Hindlimb muscle (tissue), 1 donor: Measurements from ENCODE around the gene GLS. TPM values are rescaled to one million over a fixed set of nuclear protein-coding genes. Genes with fewer than 3 reads are reported as not detected.
"Not testable (repeated sequence)": the region's sequence is repeated elsewhere in the genome, so short reads cannot be mapped to it uniquely, and the experiment has no call there.

Source experiments
- DNase-seq: peaks from one replicate; pipeline ENCODE4 v3.0.0-alpha.2; 2013
- polyA plus RNA-seq: library from polyadenylated mRNA; unstranded; fragments of 120-200 nt; gene quantifications from one replicate; pipeline ENCODE4 v1.2.1, GENCODE V29; 2013; ENCODE audit not compliant: insufficient read length

GLS gene
- 44.9 TPM for polyA plus RNA-seq

GRCh38 chr2:190880378-190881083 lies at the start of gene GLS:
Gene GLS, plus strand, starts transcription at chr2:190880821. Its CDS starts 264 bp downstream, at chr2:190881085.
- DNase-seq: peak; percentile 97

GRCh38 chr2:190831941-190832340 lies 48.7 kb upstream of the GLS start:
- no peak for DNase-seq

DNA sequence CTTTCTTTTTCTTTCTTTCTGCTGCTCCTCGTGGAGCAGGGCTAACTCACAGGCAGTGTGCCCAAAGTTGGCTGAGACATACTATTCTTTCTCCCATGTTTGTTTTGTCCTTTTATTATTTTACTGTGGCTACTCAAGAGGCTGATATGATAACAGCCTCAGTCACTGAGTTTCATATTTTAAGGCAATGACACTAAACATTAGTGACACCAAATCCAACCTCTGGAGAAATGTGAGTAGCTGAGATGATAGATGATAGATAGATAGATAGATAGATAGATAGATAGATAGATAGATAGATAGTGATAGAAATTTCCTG lies 45.8 kb upstream of the GLS start:
- no peak for DNase-seq

- DNase-seq: no peak
These were observed 45.2 kb upstream of the GLS start for GRCh38 chr2:190835303-190835930.

GRCh38 chr2:190836767-190837166 lies 43.9 kb upstream of the GLS start:
- DNase-seq: no peak

DNA sequence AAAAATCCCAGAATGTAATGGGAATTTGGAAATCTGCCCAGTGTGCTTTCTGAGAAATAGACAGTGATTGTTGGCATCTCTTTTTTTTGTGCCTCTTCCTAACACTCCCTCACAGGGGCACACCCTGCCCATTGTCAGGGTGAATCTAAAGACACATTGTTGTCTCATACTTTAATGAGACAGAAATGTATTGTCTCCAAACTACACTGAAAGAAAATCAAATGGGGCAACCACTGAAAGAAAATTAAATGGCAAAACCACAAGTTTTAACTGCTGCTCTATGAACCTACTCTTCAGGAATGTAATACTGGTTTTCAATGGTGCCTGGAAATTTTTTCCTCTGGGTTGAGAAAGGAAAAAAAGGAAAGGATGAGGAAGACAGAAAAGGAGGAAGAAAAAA lies 43.2 kb upstream of the GLS start:
- no peak for DNase-seq

DNA sequence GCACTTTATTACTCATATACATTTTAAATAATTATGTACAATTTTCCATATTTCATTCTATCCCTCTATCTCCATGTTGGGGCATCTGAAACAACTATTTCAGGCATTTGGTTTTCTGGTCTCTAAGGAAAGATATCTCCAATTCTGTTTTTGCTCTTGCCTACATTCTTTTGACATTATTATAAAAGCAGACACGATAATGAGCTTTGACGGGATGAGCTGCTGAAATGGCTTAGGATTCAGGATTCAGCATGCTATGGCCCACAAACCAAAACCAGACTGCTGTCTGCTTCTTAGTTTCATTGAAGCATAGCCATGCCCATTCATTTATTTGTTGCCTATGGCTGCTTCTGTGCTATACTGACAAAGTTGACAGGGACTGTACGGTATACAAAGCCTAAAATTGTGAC lies 42.7 kb upstream of the GLS start:
- no peak for DNase-seq

- DNase-seq: no peak
These were observed 42.1 kb upstream of the GLS start for GRCh38 chr2:190838492-190838910.

GRCh38 chr2:190840569-190841172 lies 40.0 kb upstream of the GLS start:
- no peak for DNase-seq

DNA sequence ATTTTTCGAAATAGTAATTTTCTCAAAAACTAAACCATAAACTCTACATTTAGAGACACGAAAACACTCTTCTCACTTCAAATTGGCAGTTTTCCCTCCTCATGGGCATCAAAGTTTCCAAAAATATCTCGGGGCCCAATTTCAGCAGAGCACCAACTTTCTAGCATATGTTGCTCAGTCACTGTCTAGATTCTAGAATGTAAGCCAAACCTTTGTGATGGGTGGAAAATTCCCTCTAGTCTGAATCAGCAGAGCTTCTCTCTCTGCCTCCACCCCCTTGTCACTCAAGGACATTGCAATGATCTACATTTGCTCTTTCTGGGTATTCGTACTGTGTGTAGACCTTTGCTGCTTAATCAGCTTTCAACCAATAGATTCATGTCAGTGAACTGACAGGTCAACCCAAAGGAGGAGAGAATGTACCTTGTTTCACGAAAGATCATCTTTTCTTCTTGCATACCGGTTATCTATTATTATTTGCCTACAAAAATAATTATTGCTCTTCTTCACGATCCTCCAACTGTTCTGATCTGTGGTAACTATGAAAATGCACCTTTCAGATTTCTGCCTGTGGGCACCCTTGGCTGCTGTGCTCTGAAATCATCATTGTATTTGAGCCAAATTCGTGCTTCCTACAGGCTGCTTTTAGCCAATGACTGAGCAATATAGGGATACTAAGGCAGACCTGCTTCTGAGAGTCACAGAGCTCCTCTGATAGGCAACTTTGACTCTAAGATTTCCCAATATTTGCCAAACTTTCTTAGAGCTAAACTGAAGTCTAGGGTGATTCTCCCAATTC lies 38.7 kb upstream of the GLS start:
- no peak for DNase-seq

- no peak for DNase-seq
These were observed 38.0 kb upstream of the GLS start for GRCh38 chr2:190842606-190843104.

DNA sequence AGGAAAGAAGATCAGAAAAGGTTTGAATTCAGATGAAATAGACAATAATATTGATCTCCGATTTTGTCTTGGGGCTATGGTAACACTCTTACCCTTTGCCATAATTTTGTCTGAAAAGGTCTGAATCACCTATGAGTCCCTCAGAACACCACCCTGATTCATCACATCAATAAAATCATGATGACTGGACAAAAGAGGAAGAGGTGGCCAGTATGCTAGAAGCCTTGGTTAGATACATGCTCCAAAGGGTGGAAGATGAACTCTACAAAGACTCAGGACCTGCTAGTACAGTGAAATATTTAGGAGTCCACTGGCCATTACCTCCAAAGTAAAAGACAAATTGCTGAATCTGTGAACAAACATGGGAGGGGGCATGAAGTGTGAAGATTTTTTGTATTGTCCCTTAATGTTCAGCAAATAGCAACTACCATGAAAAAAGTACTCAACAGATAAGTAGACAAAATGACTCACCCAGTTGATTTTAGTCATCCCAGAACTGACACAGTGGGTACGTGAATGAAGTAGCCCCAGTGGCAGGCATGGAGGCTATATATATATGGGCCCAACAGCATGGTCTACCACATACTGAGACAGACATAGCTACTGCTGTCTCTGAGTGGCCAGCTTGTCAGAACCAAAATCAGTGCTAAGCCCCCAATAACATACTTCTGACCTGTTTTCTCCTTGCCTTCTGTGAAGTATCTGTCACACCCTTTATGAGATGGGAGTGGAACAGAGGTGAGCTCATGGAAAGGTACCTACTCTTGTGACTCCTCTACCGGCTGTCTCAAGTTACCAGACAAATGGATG lies 36.5 kb upstream of the GLS start:
- DNase-seq: no peak

GRCh38 chr2:190844700-190845401 lies 35.8 kb upstream of the GLS start:
- no peak for DNase-seq

DNA sequence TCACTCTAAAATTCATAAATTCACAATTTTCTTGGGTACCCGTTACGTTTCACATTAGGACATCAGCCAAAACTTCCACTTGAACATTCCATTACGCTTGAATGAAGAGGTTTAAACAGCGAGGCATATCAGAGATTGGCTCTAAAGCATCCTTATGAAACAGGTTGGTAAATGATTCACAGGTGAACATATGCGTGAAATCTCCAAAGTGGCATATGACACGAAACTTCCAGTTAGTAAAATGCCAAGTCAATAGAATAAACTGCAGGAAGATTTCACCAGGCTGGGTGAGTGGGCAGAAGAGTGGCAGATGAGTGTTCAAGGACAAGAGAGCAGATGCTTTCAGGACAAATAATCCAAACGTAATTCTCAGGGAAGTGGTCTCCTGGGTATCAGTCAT lies 33.9 kb upstream of the GLS start:
- no peak for DNase-seq

DNA sequence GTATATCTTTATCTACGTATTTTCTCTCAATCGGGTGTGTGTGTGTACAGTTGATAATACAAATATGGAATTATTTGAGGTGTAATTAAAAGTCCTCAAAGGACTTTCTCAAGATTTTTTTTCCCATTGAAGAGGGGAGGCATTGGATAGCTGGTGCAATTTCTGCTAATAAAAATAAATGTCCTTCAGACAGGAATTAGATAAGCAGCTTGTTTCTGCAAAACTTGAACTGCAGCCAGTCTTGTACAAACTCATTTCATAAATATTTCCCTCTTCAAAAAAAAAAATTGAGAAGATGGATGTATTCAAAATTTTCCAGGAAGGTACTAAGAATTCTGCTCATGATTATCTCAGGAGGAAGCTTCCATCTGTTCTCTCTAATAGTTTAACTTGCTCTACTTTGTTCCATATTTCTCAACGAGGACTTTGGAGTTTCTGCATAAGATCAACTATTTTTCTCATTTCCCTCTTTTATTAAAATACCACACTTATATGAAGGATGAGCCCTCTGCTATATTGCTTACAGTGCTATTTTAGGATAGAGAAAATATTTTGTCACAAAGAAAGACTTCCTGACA lies 33.0 kb upstream of the GLS start:
- no peak for DNase-seq

GRCh38 chr2:190849774-190850173 lies 30.8 kb upstream of the GLS start:
- no peak for DNase-seq

- not testable (repeated sequence) for DNase-seq
These were observed 27.6 kb upstream of the GLS start for GRCh38 chr2:190853022-190853421.

DNA sequence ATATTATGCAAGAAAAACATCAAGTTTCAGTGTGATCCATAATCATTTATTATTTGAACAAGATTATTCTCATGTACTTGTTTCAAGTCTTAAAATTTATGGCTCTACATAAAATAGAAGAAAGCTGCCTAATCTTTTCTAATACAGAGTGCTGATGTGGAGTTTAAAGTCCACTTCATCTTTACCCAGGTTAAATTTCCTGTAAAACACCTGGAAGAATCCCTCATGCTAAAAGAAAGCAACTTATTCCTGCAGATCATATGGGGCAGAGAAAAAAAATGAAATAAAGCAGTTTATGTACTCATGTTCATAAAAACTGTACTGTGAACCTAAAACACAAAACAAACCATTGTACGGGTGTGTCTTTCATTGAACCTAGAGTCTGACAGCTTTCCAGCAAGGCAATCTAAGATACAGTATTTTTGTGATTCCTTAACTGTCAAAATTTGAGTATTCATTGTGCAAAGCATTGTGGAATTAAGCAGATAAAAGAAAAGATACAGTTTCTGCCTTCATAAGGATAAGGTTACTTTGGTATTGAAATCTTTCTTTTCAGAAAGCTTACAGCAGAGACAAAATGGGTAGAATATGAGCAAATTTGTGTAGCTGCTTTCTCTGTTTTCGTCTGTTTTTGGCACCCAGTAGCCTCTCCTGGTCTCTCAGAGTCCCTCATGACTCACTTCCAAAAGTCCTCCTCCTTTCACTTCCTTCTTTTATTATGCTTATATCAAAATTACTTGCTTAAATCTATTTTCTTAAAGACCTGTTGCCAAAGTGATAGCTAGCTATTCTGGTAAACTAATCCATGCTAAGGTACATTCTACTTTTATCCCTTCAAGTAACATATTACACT lies 26.9 kb upstream of the GLS start:
- DNase-seq: no peak

GRCh38 chr2:190854726-190855125 lies 25.9 kb upstream of the GLS start:
- no peak for DNase-seq

GRCh38 chr2:190855245-190855644 lies 25.4 kb upstream of the GLS start:
- DNase-seq: no peak
